ENCODE results near the gene OTOGL.

DNA sequence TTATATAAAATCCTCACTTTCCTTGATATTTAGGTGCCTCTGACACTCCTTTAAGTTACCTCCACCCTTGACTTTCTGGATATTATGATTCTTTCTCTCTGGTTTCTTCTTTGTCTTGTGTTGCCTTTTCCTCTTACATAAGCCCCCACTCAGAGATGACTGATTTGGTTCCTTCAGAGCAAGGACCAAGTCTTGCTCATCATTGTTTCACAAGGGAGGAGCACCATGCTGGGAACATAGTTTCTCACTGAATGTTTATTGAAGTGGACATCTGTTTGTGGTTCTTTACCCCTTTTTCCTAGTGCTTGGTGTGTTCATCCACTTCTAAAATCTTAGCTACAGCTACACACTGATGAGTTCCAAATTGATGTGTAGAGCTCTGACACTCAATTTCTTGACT lies 183.4 kb downstream of the OTOGL start:
- TF ChIP-seq, protein P1, sequence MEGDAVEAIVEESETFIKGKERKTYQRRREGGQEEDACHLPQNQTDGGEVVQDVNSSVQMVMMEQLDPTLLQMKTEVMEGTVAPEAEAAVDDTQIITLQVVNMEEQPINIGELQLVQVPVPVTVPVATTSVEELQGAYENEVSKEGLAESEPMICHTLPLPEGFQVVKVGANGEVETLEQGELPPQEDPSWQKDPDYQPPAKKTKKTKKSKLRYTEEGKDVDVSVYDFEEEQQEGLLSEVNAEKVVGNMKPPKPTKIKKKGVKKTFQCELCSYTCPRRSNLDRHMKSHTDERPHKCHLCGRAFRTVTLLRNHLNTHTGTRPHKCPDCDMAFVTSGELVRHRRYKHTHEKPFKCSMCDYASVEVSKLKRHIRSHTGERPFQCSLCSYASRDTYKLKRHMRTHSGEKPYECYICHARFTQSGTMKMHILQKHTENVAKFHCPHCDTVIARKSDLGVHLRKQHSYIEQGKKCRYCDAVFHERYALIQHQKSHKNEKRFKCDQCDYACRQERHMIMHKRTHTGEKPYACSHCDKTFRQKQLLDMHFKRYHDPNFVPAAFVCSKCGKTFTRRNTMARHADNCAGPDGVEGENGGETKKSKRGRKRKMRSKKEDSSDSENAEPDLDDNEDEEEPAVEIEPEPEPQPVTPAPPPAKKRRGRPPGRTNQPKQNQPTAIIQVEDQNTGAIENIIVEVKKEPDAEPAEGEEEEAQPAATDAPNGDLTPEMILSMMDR (IDR thresholded peaks at IDR 0.05), result no peak
- no peak for TF ChIP-seq CHD2 (IDR thresholded peaks at IDR 0.05; ENCODE audit: low read length, partially characterized antibody)
- TF ChIP-seq, protein P2, sequence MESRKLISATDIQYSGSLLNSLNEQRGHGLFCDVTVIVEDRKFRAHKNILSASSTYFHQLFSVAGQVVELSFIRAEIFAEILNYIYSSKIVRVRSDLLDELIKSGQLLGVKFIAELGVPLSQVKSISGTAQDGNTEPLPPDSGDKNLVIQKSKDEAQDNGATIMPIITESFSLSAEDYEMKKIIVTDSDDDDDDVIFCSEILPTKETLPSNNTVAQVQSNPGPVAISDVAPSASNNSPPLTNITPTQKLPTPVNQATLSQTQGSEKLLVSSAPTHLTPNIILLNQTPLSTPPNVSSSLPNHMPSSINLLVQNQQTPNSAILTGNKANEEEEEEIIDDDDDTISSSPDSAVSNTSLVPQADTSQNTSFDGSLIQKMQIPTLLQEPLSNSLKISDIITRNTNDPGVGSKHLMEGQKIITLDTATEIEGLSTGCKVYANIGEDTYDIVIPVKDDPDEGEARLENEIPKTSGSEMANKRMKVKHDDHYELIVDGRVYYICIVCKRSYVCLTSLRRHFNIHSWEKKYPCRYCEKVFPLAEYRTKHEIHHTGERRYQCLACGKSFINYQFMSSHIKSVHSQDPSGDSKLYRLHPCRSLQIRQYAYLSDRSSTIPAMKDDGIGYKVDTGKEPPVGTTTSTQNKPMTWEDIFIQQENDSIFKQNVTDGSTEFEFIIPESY (IDR thresholded peaks at IDR 0.05; ENCODE audit: borderline replicate concordance, low read depth), result no peak
- TF ChIP-seq RFX5 (IDR thresholded peaks at IDR 0.05; ENCODE audit: low read length), result no peak
- TF ChIP-seq POLR2AphosphoS5 (IDR thresholded peaks at IDR 0.05; ENCODE audit: low read depth, low read length), result no peak
- no peak for TF ChIP-seq SIN3A (IDR thresholded peaks at IDR 0.05; ENCODE audit: borderline replicate concordance, low read depth, low read length)
- no peak for TF ChIP-seq FOXM1 (IDR thresholded peaks at IDR 0.05; ENCODE audit: low read depth)
- no peak for TF ChIP-seq TCF12 (IDR thresholded peaks at IDR 0.05)
- no peak for TF ChIP-seq SMC3 (IDR thresholded peaks at IDR 0.05; ENCODE audit: low read depth, low read length)
- TF ChIP-seq ELF1 (IDR thresholded peaks at IDR 0.05), result no peak
- no peak for TF ChIP-seq TAF1 (IDR thresholded peaks at IDR 0.05; ENCODE audit: borderline replicate concordance, low read depth, low read length)
- TF ChIP-seq GABPA (IDR thresholded peaks at IDR 0.05; ENCODE audit: low read depth), result no peak
